Measurements from ENCODE around the gene KRT28.

The KRT28 gene, protein sequence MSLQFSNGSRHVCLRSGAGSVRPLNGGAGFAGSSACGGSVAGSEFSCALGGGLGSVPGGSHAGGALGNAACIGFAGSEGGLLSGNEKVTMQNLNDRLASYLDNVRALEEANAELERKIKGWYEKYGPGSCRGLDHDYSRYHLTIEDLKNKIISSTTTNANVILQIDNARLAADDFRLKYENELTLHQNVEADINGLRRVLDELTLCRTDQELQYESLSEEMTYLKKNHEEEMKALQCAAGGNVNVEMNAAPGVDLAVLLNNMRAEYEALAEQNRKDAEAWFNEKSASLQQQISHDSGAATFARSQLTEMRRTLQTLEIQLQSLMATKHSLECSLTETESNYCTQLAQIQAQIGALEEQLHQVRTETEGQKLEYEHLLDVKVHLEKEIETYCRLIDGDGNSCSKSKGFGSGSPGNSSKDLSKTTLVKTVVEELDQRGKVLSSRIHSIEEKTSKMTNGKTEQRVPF

DNA sequence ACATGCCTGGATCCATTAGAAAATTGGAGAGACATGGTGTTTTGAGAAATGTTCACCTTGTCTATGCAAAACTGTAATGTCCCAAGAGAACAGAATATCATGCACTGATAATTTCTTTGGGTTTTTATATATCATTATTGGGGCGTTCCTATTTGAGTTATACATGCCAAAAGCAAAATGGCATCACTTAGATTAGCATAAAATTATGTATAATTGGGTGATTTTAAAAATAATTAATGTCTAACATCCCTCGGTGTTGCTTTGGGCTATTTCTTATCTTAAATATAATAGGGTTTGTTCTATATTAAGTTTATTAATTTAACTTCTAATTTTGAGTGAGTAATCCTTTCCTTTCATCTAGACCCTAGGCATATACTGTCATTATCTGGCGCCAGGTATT is at the start of gene KRT28:
TSS of gene KRT28 (minus strand) at position 101 of the 400 bp plus-strand sequence. CDS start at position 35, 66 bp downstream.
- ATAC-seq = no peak

DNA sequence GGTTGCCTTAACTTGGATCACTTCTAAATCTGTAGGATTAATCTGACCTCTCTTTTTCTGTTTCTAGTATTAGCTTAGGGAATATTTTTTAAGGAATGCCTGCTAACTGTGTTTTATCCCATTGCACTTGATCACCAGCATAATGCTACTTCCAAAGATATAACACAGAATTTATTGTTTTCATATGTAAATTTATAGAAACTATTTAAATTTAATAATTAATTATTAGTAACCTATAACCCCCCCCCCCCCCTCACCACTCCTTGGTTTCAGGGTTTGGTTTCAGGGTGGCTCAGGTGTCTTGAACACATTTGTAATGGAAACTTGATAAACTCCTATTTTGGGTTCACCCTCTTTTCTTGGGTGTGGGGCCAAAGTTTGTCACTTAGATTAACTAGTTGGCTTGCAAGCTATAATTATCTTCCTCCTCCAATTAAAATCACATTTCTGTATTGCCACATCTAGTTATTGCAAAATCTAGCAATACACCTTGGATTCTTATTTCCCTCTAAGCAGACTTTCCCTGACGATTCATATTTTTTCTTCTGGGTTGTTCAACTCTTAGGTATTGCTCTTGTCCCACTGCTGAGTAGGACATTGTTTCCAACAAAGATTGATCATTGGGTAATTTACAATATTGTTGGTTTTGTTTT is 49.0 kb upstream of the KRT28 start:
- no peak for ATAC-seq

More for the DNA sequence above, at the start of gene KRT28:
- no peak for TF ChIP-seq ZNF8 (CRISPR knock-in tag; IDR thresholded peaks at IDR 0.05)
- TF ChIP-seq, protein P1, sequence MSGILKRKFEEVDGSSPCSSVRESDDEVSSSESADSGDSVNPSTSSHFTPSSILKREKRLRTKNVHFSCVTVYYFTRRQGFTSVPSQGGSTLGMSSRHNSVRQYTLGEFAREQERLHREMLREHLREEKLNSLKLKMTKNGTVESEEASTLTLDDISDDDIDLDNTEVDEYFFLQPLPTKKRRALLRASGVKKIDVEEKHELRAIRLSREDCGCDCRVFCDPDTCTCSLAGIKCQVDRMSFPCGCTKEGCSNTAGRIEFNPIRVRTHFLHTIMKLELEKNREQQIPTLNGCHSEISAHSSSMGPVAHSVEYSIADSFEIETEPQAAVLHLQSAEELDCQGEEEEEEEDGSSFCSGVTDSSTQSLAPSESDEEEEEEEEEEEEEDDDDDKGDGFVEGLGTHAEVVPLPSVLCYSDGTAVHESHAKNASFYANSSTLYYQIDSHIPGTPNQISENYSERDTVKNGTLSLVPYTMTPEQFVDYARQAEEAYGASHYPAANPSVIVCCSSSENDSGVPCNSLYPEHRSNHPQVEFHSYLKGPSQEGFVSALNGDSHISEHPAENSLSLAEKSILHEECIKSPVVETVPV (CRISPR knock-in tag; IDR thresholded peaks at IDR 0.05) = no peak
- no peak for TF ChIP-seq ISL1 (CRISPR knock-in tag; IDR thresholded peaks at IDR 0.05)
- TF ChIP-seq, protein P2, sequence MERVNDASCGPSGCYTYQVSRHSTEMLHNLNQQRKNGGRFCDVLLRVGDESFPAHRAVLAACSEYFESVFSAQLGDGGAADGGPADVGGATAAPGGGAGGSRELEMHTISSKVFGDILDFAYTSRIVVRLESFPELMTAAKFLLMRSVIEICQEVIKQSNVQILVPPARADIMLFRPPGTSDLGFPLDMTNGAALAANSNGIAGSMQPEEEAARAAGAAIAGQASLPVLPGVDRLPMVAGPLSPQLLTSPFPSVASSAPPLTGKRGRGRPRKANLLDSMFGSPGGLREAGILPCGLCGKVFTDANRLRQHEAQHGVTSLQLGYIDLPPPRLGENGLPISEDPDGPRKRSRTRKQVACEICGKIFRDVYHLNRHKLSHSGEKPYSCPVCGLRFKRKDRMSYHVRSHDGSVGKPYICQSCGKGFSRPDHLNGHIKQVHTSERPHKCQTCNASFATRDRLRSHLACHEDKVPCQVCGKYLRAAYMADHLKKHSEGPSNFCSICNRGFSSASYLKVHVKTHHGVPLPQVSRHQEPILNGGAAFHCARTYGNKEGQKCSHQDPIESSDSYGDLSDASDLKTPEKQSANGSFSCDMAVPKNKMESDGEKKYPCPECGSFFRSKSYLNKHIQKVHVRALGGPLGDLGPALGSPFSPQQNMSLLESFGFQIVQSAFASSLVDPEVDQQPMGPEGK (CRISPR knock-in tag; IDR thresholded peaks at IDR 0.05; ENCODE audit: borderline replicate concordance) = no peak
- TF ChIP-seq, protein P3, sequence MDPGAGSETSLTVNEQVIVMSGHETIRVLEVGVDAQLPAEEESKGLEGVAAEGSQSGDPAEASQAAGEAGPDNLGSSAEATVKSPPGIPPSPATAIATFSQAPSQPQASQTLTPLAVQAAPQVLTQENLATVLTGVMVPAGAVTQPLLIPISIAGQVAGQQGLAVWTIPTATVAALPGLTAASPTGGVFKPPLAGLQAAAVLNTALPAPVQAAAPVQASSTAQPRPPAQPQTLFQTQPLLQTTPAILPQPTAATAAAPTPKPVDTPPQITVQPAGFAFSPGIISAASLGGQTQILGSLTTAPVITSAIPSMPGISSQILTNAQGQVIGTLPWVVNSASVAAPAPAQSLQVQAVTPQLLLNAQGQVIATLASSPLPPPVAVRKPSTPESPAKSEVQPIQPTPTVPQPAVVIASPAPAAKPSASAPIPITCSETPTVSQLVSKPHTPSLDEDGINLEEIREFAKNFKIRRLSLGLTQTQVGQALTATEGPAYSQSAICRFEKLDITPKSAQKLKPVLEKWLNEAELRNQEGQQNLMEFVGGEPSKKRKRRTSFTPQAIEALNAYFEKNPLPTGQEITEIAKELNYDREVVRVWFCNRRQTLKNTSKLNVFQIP (CRISPR knock-in tag; IDR thresholded peaks at IDR 0.05; ENCODE audit: borderline replicate concordance, low read depth) = no peak
- TF ChIP-seq GLIS3 (CRISPR knock-in tag; IDR thresholded peaks at IDR 0.05) = no peak
- TF ChIP-seq ARNTL (CRISPR knock-in tag; IDR thresholded peaks at IDR 0.05; ENCODE audit: borderline replicate concordance, low read depth) = no peak
- TF ChIP-seq ZNF565 (CRISPR knock-in tag; conservative IDR thresholded peaks at IDR 0.05; ENCODE audit: low read depth) = no peak
- TF ChIP-seq ZFP30 (CRISPR knock-in tag; IDR thresholded peaks at IDR 0.05) = no peak
- TF ChIP-seq, protein P4, sequence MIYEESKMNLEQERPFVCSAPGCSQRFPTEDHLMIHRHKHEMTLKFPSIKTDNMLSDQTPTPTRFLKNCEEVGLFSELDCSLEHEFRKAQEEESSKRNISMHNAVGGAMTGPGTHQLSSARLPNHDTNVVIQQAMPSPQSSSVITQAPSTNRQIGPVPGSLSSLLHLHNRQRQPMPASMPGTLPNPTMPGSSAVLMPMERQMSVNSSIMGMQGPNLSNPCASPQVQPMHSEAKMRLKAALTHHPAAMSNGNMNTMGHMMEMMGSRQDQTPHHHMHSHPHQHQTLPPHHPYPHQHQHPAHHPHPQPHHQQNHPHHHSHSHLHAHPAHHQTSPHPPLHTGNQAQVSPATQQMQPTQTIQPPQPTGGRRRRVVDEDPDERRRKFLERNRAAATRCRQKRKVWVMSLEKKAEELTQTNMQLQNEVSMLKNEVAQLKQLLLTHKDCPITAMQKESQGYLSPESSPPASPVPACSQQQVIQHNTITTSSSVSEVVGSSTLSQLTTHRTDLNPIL (CRISPR knock-in tag; IDR thresholded peaks at IDR 0.05; ENCODE audit: low read depth) = no peak

DNA sequence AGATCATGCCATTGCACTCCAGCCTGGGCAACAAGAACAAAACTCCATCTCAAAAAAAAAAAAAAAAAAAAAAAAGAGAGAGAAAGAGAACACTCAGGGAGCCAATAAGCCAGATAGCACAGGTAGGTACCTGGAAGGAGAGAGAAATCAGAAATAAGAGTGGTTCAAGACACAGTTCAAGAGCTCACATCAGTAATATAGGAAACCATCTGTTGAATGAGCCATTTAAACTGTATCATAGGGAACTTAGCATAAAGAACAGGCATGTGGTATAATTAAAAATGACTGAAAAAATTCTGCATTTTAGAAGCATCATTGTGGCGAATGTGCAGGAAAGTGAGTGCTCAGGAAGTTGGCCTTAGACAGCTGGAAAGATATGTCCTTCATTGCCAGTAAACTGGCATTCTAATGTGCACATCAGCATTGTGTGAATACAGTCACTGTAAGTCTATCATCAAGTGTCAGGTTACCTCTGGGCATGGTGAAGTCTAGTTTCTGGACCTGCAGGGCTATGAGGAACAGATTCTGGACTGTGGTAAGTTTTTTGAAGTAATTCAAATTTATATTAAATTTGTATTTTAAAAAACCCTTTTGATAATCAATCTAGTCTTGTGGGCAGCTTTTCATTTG is 46.9 kb upstream of the KRT28 start:
- ATAC-seq = no peak
- TF ChIP-seq ISL1 (CRISPR knock-in tag; IDR thresholded peaks at IDR 0.05) = no peak
- no peak for TF ChIP-seq BACH2 (CRISPR knock-in tag; IDR thresholded peaks at IDR 0.05; ENCODE audit: borderline replicate concordance)
- TF ChIP-seq ESRRG (CRISPR knock-in tag; IDR thresholded peaks at IDR 0.05) = no peak
- TF ChIP-seq ARNTL (CRISPR knock-in tag; IDR thresholded peaks at IDR 0.05; ENCODE audit: borderline replicate concordance, low read depth) = no peak
- TF ChIP-seq, protein P1 (CRISPR knock-in tag; IDR thresholded peaks at IDR 0.05) = no peak
- TF ChIP-seq OSR1 (CRISPR knock-in tag; IDR thresholded peaks at IDR 0.05) = no peak
- TF ChIP-seq, protein P3 (CRISPR knock-in tag; IDR thresholded peaks at IDR 0.05; ENCODE audit: borderline replicate concordance, low read depth) = no peak
- TF ChIP-seq, protein P5, sequence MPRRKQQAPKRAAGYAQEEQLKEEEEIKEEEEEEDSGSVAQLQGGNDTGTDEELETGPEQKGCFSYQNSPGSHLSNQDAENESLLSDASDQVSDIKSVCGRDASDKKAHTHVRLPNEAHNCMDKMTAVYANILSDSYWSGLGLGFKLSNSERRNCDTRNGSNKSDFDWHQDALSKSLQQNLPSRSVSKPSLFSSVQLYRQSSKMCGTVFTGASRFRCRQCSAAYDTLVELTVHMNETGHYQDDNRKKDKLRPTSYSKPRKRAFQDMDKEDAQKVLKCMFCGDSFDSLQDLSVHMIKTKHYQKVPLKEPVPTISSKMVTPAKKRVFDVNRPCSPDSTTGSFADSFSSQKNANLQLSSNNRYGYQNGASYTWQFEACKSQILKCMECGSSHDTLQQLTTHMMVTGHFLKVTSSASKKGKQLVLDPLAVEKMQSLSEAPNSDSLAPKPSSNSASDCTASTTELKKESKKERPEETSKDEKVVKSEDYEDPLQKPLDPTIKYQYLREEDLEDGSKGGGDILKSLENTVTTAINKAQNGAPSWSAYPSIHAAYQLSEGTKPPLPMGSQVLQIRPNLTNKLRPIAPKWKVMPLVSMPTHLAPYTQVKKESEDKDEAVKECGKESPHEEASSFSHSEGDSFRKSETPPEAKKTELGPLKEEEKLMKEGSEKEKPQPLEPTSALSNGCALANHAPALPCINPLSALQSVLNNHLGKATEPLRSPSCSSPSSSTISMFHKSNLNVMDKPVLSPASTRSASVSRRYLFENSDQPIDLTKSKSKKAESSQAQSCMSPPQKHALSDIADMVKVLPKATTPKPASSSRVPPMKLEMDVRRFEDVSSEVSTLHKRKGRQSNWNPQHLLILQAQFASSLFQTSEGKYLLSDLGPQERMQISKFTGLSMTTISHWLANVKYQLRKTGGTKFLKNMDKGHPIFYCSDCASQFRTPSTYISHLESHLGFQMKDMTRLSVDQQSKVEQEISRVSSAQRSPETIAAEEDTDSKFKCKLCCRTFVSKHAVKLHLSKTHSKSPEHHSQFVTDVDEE (CRISPR knock-in tag; IDR thresholded peaks at IDR 0.05) = no peak
- TF ChIP-seq TOX (CRISPR knock-in tag; IDR thresholded peaks at IDR 0.05; ENCODE audit: borderline replicate concordance) = no peak
- TF ChIP-seq GLIS3 (CRISPR knock-in tag; IDR thresholded peaks at IDR 0.05) = no peak

More for the DNA sequence above, 49.0 kb upstream of the KRT28 start:
- TF ChIP-seq ISL1 (CRISPR knock-in tag; IDR thresholded peaks at IDR 0.05) (no peak), TCF4 (CRISPR knock-in tag; IDR thresholded peaks at IDR 0.05; ENCODE audit: borderline replicate concordance) (no peak), PPARA (CRISPR knock-in tag; IDR thresholded peaks at IDR 0.05; ENCODE audit: borderline replicate concordance) (no peak), CSDC2 (CRISPR knock-in tag; IDR thresholded peaks at IDR 0.05) (no peak), BACH2 (CRISPR knock-in tag; IDR thresholded peaks at IDR 0.05; ENCODE audit: borderline replicate concordance) (no peak), ZNF8 (CRISPR knock-in tag; IDR thresholded peaks at IDR 0.05) (no peak), ZFP3 (CRISPR knock-in tag; IDR thresholded peaks at IDR 0.05) (no peak), ARNTL (CRISPR knock-in tag; IDR thresholded peaks at IDR 0.05; ENCODE audit: borderline replicate concordance, low read depth) (no peak)
